Measurements from ENCODE around the gene RPL19. TPM values are rescaled to one million over a fixed set of nuclear protein-coding genes. Genes with fewer than 3 reads are reported as not detected.
A peak's percentile ranks its signal among the peaks of the same experiment; 100 is the strongest.

RPL19 gene
- total and polyA plus RNA-seq, 3 donors from 2014 or later, result 954 to 1,741 (median 1,719) TPM

- no peak for TF ChIP-seq POLR2A (IDR thresholded peaks at IDR 0.05)
- TF ChIP-seq CTCF (IDR thresholded peaks at IDR 0.05), result no peak
- intact Hi-C loops (cut with DNase I; ENCODE audit: low total_unique reads), result no loop called here
- Histone ChIP-seq H3K9me3 (no peaks in the 10 kb centered on the region), H3K4me3 (no peak overlapping the region), H3K36me3 (ENCODE audit: low read depth, missing control alignments) (no peaks in the 10 kb centered on the region), H3K27ac (no peak overlapping the region), H3K27me3 (no peaks in the 10 kb centered on the region), H3K4me1 (peaks cover 17% of the 10 kb centered on the region)
- WGBS, 2 donors, result 69 to 75% methylated on average over 5 to 8 of the region's 8 CpGs
- DNase-seq, result no peak
These were observed 8.8 kb downstream of the RPL19 start for GRCh38 chr17:39208893-39209292.

GRCh38 chr17:39209317-39210092, 9.4 kb downstream of the RPL19 start:
- no peaks in the 10 kb centered on the region for H3K27me3 ChIP-seq
- H3K4me1 ChIP-seq, result peaks cover 17% of the 10 kb centered on the region
- TF ChIP-seq CTCF (IDR thresholded peaks at IDR 0.05) (no peak), POLR2A (IDR thresholded peaks at IDR 0.05) (no peak)
- H3K4me3 ChIP-seq, result peak overlapping the region; percentile 21 to 34
- H3K36me3 ChIP-seq (ENCODE audit: low read depth, missing control alignments), result no peaks in the 10 kb centered on the region
- DNase-seq, result peak; percentile 78
- intact Hi-C loops (cut with DNase I; ENCODE audit: low total_unique reads), result no loop called here
- H3K27ac ChIP-seq, result peak overlapping the region in 1 of 2 donors; percentile 31
- 1 to 29% methylated on average over 2 to 39 of the region's 39 CpGs for WGBS, 2 donors
- no peaks in the 10 kb centered on the region for H3K9me3 ChIP-seq

- TF ChIP-seq POLR2A (IDR thresholded peaks at IDR 0.05) (no peak), CTCF (IDR thresholded peaks at IDR 0.05) (no peak)
- H3K4me1 ChIP-seq, result peaks cover 17% of the 10 kb centered on the region
- no peaks in the 10 kb centered on the region for H3K36me3 ChIP-seq (ENCODE audit: low read depth, missing control alignments)
- WGBS, 2 donors, result 22% methylated on average over 5 to 11 of the region's 22 CpGs
- H3K9me3 ChIP-seq, result no peaks in the 10 kb centered on the region
- H3K4me3 ChIP-seq, result peak overlapping the region; percentile 21 to 34
- H3K27ac ChIP-seq, result no peak overlapping the region
- intact Hi-C loops (cut with DNase I; ENCODE audit: low total_unique reads), result no loop called here
- H3K27me3 ChIP-seq, result no peaks in the 10 kb centered on the region
- DNase-seq, result no peak
These were observed 10.0 kb downstream of the RPL19 start for GRCh38 chr17:39210093-39210434.

- DNase-seq, result peak; percentile 67
- 64 to 66% methylated on average over 6 to 11 of the region's 11 CpGs for WGBS, 2 donors
- Histone ChIP-seq H3K4me3 (no peak overlapping the region), H3K4me1 (peaks cover 17% of the 10 kb centered on the region), H3K36me3 (ENCODE audit: low read depth, missing control alignments) (no peaks in the 10 kb centered on the region), H3K9me3 (no peaks in the 10 kb centered on the region), H3K27ac (no peak overlapping the region), H3K27me3 (no peaks in the 10 kb centered on the region)
- intact Hi-C loops (cut with DNase I; ENCODE audit: low total_unique reads), result no loop called here
- TF ChIP-seq POLR2A (IDR thresholded peaks at IDR 0.05) (no peak), CTCF (IDR thresholded peaks at IDR 0.05) (no peak)
These were observed 12.2 kb downstream of the RPL19 start for GRCh38 chr17:39212195-39212810.

All from testis (tissue), 3 donors.